ENCODE results near the gene C6orf89. TPM values are rescaled to one million over a fixed set of nuclear protein-coding genes. Genes with fewer than 3 reads are reported as not detected.

The C6orf89 gene
- total and polyA plus RNA-seq, 2 of the 8 experiments (the other 6 are each of a cell fraction or from before 2014, with no cell fraction given): 4.6 to 12.3 TPM

- no peak for TF ChIP-seq CHD7 (IDR thresholded peaks at IDR 0.05; ENCODE audit: insufficient replicate concordance, low read length)
- TF ChIP-seq RBBP5 (IDR thresholded peaks at IDR 0.05; ENCODE audit: borderline replicate concordance, low read depth, low read length): no peak
- TF ChIP-seq KDM1A (IDR thresholded peaks at IDR 0.05; ENCODE audit: borderline replicate concordance, low read length): no peak
- TF ChIP-seq CREB1 (IDR thresholded peaks at IDR 0.05): no peak
- TF ChIP-seq BCL11A (IDR thresholded peaks at IDR 0.05; ENCODE audit: low read depth in 2 of 2, low read length in 2 of 2): no peak
- no peak for TF ChIP-seq SP4 (IDR thresholded peaks at IDR 0.05; ENCODE audit: low read length)
- no peak for TF ChIP-seq TBP (IDR thresholded peaks at IDR 0.05; ENCODE audit: low read depth, low read length)
- no peak for TF ChIP-seq BACH1 (IDR thresholded peaks at IDR 0.05; ENCODE audit: low read length)
- no peak for TF ChIP-seq SP2 (IDR thresholded peaks at IDR 0.05; ENCODE audit: low read length)
- TF ChIP-seq NANOG (IDR thresholded peaks at IDR 0.05; ENCODE audit: insufficient read depth, low read depth, low read length, poor library complexity, severe bottlenecking): no peak
- TF ChIP-seq TAF7 (optimal IDR thresholded peaks at IDR 0.05; ENCODE audit: borderline replicate concordance, low read depth, low read length): no peak
These were observed 41.2 kb downstream of the C6orf89 start (continued) for GRCh38 chr6:36926708-36927513.
